ENCODE data around the gene ZC3H4.

DNA sequence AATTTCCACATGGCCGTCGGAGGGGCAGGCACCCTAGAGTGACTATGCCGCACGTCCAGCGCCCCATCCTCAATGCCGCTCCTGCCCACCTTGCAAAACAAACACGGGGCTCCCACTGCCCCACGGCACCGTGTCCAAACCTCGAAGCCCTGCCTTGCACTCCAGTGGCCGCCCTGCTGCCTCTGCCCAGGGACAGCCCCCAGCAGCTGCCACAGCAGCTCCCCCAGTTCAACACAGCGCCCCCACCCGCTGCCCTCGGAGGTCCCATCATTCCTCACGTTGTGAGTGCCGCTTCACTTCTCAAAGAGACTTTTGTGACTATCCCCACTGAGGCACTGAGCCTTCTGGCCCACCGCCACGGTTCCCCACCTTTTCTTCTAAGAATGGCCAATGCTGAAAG, 42.8 kb downstream of the ZC3H4 start:
- TF ChIP-seq POLR2A (IDR thresholded peaks at IDR 0.05; ENCODE audit: low read depth, low read length) = no peak
- no peak for TF ChIP-seq POLR2AphosphoS5 (IDR thresholded peaks at IDR 0.05; ENCODE audit: low read depth, low read length)
